MM.1S (cell line): ENCODE data around the gene NBAS.

Experiments used
- CTCF ChIP-seq: fragments of 300-600 bp; sonication (generic); IDR thresholded peaks from 2 replicates; pipeline ENCODE4 v1.5.1; 2016; ENCODE audit warnings: antibody characterized with exemption, low read length, mixed read lengths
- EZH2 ChIP-seq: fragments of 300-600 bp; sonication (generic); optimal IDR thresholded peaks from 2 replicates; pipeline ENCODE3; 2017; ENCODE audit warnings: low read depth, mild to moderate bottlenecking, antibody characterized with exemption, low read length, mixed read lengths
- EZH2phosphoT487 ChIP-seq: fragments of 300-600 bp; sonication (generic); IDR thresholded peaks from 2 replicates; pipeline ENCODE4 v1.6.1; 2018; ENCODE audit warnings: antibody characterized with exemption, low read length

- TF ChIP-seq CTCF: no peak
- TF ChIP-seq EZH2phosphoT487: no peak
- no peak for TF ChIP-seq EZH2
Measured at GRCh38 chr2:15560988-15561573, at the start of gene NBAS.
